Panc1 (cell line): ENCODE measurements around the gene PMPCA.

Experiments used
- POLR2AphosphoS5 ChIP-seq: IDR thresholded peaks from 2 replicates; pipeline ENCODE4 v1.6.1; 2012; ENCODE audit warnings: mild to moderate bottlenecking, low read depth, low read length, moderate library complexity
- TF ChIP-seq, protein P1 (sequence below): fragments of 450-650 bp; IDR thresholded peaks from 2 replicates; pipeline ENCODE4 v1.5.1; 2017; ENCODE audit warnings: mild to moderate bottlenecking

DNA sequence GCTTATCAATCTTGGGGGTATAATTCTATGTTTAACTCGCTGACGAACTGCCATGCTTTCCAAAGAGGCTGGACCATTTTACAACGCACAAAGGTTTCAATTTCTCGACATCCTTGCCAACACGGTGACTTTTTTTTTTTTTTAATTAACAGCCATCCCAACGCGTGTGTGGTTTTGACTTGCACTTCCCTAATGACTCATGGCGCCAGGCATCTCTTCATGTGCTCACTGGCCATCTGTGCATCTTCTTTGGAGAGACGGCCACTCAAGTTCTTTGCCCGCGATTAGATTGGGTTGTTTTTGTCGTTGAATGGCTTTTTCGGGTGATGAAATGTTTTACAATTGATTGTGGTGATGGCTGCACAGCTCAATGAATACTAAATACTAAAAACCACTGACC is 24.4 kb upstream of the PMPCA start:
- TF ChIP-seq, protein P1, sequence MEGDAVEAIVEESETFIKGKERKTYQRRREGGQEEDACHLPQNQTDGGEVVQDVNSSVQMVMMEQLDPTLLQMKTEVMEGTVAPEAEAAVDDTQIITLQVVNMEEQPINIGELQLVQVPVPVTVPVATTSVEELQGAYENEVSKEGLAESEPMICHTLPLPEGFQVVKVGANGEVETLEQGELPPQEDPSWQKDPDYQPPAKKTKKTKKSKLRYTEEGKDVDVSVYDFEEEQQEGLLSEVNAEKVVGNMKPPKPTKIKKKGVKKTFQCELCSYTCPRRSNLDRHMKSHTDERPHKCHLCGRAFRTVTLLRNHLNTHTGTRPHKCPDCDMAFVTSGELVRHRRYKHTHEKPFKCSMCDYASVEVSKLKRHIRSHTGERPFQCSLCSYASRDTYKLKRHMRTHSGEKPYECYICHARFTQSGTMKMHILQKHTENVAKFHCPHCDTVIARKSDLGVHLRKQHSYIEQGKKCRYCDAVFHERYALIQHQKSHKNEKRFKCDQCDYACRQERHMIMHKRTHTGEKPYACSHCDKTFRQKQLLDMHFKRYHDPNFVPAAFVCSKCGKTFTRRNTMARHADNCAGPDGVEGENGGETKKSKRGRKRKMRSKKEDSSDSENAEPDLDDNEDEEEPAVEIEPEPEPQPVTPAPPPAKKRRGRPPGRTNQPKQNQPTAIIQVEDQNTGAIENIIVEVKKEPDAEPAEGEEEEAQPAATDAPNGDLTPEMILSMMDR = no peak
- TF ChIP-seq POLR2AphosphoS5 = no peak
